Mucosa of descending colon (tissue), 3 donors: ENCODE data around the gene CYB561D1. TPM values are rescaled to one million over a fixed set of nuclear protein-coding genes. Genes with fewer than 3 reads are reported as not detected.

Experiments used
- ATAC-seq: fragments of 200-7000 bp; cut with Tn5 transposase; one replicate; pipeline ENCODE4 v1.9.1; 2020; ENCODE audit warnings: mild to moderate bottlenecking, moderate library complexity
- DNase-seq, 3 donors: peaks; one replicate each; pipeline ENCODE4 v3.0.0-alpha.2; 2020
- H3K36me3 ChIP-seq: fragments of 200-600 bp; one replicate; pipeline ENCODE4 v1.8.0; 2021; ENCODE audit warnings: low read depth, mild to moderate bottlenecking
- H3K4me1 ChIP-seq: fragments of 200-600 bp; one replicate; pipeline ENCODE4 v1.8.0; 2021; ENCODE audit warnings: low read depth, mild to moderate bottlenecking
- H3K4me3 ChIP-seq: fragments of 200-600 bp; one replicate; pipeline ENCODE4 v1.8.0; 2021; ENCODE audit warnings: mild to moderate bottlenecking
- H3K9me3 ChIP-seq: fragments of 200-600 bp; one replicate; pipeline ENCODE4 v1.8.0; 2021; ENCODE audit warnings: mild to moderate bottlenecking
- intact Hi-C, 2 donors: fragments of 100-400 bp; cut with DNase I in 1 of 2; cut with micrococcal nuclease in 1 of 2; formaldehyde crosslinking; loops; one replicate each; pipeline versions ENCODE4 v1.11.0 to v1.11.1; 2022; cut with DNase I, micrococcal nuclease
- total RNA-seq, 3 donors: library from RNA; stranded (reverse); fragmentation: NEBNext Ultra II Directional in 2 of 3; extraction: Animal tissue kit (Norgen Biotek cat#: 25700) in 2 of 3; gene quantifications; one replicate each; pipeline versions ENCODE4 v1.2.1 to v1.2.4, GENCODE V29; 2021 to 2023
- TF ChIP-seq, protein P1 (sequence below): fragments of 200-600 bp; IDR thresholded peaks from one replicate; pipeline ENCODE4 v1.8.0; 2022; ENCODE audit warnings: antibody characterized with exemption, mild to moderate bottlenecking
- donor health status: DM: no; HTN: no; CAD: no; lungs with moderate emphysema.
- donor health status: DM: no; HTN: no; CAD: no.
- donor health status: DM: no; HTN: yes; CAD: no.

CYB561D1 gene
- total RNA-seq, 3 donors from 2014 or later = 16.0 to 18.7 (median 18.1) TPM

DNA sequence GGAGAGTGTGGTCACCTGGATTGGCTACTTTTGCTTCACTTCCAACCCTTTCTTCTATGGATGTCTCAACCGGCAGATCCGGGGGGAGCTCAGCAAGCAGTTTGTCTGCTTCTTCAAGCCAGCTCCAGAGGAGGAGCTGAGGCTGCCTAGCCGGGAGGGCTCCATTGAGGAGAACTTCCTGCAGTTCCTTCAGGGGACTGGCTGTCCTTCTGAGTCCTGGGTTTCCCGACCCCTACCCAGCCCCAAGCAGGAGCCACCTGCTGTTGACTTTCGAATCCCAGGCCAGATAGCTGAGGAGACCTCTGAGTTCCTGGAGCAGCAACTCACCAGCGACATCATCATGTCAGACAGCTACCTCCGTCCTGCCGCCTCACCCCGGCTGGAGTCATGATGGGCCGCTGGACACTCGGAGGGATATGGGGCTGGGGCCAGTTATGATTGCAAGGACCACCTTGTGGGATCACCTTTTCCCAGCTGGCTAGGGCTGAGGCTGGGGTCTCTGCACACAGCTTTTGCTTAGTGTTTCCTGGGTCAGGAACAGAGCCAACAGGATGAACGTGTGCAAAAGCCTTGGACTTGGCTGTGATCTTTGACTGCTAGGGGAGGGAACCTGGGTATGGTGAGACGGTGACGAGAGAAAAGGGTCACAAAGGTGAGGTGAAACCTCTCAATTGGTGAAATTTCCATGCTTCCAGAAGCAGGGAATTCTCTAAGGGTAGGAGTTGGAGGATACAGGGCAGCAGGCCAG, 50.3 kb downstream of the CYB561D1 start:
- H3K4me3 ChIP-seq = no peak overlapping the region
- H3K4me1 ChIP-seq = peaks cover 14% of the 10 kb centered on the region
- TF ChIP-seq, protein P1, sequence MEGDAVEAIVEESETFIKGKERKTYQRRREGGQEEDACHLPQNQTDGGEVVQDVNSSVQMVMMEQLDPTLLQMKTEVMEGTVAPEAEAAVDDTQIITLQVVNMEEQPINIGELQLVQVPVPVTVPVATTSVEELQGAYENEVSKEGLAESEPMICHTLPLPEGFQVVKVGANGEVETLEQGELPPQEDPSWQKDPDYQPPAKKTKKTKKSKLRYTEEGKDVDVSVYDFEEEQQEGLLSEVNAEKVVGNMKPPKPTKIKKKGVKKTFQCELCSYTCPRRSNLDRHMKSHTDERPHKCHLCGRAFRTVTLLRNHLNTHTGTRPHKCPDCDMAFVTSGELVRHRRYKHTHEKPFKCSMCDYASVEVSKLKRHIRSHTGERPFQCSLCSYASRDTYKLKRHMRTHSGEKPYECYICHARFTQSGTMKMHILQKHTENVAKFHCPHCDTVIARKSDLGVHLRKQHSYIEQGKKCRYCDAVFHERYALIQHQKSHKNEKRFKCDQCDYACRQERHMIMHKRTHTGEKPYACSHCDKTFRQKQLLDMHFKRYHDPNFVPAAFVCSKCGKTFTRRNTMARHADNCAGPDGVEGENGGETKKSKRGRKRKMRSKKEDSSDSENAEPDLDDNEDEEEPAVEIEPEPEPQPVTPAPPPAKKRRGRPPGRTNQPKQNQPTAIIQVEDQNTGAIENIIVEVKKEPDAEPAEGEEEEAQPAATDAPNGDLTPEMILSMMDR = no peak
- H3K9me3 ChIP-seq = no peaks in the 10 kb centered on the region
- intact Hi-C loops = loop anchor here (5.0 to 10.0 kb wide), 4 partner anchors 91 to 441 kb away; partner anchors contain the start of genes AHCYL1 (in 1 of the 2) and EPS8L3 (in 1 of the 2)
- no peaks in the 10 kb centered on the region for H3K36me3 ChIP-seq
- no peak for DNase-seq
- ATAC-seq = no peak

DNA sequence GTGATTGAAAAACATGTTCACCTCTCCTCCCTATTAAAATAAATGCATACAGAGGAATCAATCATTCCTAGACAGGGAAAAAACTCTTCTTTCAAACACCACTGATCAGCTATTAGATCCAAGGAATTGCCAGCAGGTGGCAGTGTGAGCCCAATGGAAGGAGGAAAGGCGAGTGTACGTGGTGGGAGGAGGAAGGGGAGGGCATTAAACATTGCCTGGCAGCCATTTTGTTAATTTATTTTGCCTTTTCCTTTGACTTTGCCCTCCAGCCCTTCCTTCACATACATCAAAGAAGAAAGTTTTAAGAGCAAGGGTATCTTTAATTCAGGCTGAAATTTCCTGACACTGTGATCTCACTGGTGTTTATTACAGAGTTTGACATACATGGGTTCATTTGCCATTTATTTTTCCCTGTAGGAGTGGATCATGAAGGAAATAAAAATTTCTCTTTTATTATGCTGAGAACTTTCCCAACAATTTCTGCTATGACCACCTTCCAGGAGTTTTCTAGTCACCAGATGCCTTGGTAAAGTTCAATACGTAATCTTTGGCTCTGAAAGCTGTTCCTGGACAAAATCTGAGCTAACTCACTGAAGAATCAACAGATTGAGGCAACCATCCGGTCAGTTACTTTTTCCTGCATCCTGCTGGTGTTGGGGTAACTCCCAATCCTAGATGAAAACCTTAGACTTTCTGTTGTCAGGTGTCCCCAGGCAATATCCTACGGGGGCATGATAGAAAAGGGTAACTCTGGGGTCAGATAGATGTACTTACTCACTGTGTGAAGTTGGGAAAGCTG, 52.6 kb downstream of the CYB561D1 start:
- DNase-seq = peak; percentile 81 to 99 (median 87)
- Histone ChIP-seq H3K9me3 (no peaks in the 10 kb centered on the region), H3K36me3 (no peaks in the 10 kb centered on the region), H3K4me1 (peaks cover 33% of the 10 kb centered on the region), H3K4me3 (no peak overlapping the region)
- ATAC-seq = peak; percentile 78
- TF ChIP-seq, protein P1 = peak; percentile 63
- intact Hi-C loops = loop anchor here (5.0 to 10.0 kb wide), 4 partner anchors 88 to 438 kb away; partner anchors contain the start of genes AHCYL1 (in 1 of the 2) and EPS8L3 (in 1 of the 2)

DNA sequence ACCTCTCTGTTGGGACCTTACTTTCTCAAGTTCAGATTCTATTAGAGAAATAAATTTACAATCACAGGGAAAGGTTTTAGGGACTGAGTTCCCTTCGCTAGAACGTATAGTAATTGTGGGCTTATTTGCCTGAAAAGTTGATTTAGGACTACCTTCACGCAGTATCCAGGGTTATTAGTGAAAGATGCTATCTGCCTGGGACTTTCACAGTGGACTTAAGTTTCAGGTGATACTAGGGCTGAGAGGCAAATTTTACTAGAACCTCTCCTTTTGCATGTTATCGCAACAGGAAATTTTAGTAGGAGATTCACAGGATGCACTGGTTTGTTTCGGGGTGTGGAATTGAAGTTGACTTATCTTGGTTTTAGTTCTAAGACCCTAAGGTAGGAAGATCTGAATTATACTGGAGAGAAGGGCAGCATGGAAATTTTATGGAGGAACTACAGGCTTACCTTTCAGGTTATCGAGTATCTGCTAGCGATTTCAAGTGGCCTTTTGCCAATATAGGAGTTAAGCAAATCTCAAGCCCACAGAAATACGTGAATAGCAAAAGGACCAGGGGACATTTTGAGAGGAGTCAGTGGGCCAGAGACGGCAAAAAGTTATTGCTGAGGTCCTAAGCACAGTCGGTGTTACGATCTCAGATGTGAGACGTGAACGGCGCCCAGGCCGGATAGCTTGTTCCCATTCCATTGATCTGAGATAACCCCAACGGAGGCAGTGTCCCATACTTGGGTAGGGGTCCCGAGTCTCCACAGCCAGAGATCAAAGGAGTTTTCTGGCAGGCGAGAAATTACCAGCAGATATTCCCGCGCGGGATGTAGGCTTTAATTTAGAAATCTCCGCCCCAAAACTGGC, 53.8 kb downstream of the CYB561D1 start:
- H3K4me3 ChIP-seq = peak overlapping the region; percentile 65
- H3K4me1 ChIP-seq = peaks cover 43% of the 10 kb centered on the region
- intact Hi-C loops = loop anchor here (5.0 to 10.0 kb wide), 4 partner anchors 87 to 437 kb away; partner anchors contain the start of genes AHCYL1 (in 1 of the 2) and EPS8L3 (in 1 of the 2)
- H3K9me3 ChIP-seq = no peaks in the 10 kb centered on the region
- H3K36me3 ChIP-seq = no peaks in the 10 kb centered on the region
- peak; percentile 22 for ATAC-seq
- DNase-seq = peak in 2 of 3 donors; percentile 57 to 61
- TF ChIP-seq, protein P1 = no peak

DNA sequence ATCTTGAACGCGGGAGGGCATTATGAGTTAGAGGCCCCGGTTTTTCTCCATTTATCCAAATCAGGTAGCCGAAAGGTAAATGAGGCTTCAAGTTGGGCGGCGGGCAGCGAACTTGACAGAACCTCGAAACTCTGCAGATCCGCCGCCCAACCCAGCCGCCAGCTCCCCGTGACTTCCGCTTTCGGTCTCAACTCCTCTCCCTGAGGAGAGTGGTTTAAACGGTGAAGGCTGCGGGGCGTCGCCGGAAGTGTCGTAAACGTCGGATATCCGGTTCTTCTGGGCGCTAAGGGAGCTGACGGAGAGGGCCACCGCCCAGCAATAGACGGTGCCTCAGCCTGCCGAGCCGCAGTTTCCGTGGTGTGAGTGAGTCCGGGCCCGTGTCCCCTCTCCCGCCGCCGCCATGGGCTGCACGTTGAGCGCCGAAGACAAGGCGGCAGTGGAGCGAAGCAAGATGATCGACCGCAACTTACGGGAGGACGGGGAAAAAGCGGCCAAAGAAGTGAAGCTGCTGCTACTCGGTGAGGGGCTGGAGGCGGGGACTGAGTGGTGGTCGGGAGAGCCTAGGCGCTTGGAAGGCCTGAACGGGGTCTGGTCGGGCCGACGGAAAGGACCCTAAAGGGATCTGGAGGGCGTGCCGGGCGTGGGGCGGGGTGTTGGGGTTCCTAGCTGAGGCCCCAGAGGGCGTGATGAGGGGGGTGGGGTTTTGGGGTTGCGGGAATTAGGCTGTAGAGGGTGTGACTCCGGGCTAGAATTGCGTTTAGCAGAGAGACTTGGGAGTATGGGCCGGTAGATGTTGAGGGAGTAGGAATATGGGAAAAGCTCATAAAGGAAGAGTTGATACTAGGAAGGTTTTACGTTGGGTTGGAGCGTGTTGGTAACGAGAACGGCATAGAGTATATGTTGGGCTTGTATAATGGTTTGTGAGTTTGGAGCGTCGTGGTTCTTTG, 54.7 kb downstream of the CYB561D1 start, which contains the start of gene GNAI3:
TSS of gene GNAI3 (plus strand) at position 295 of the 947 bp plus-strand sequence. CDS start at position 401, 106 bp downstream.
- ATAC-seq (peak; percentile 98), DNase-seq (peak; percentile 98 to 99 (median 99))
- H3K9me3 ChIP-seq = no peaks in the 10 kb centered on the region
- no peaks in the 10 kb centered on the region for H3K36me3 ChIP-seq
- peak within 1 kb of the TSS; percentile 65 for H3K4me3 ChIP-seq
- TF ChIP-seq, protein P1 = no peak
- intact Hi-C loops = loop anchor here (5.0 to 10.0 kb wide), 4 partner anchors 86 to 436 kb away; partner anchors contain the start of genes AHCYL1 (in 1 of the 2) and EPS8L3 (in 1 of the 2)
- peaks cover 43% of the 10 kb centered on the region for H3K4me1 ChIP-seq

Other genes with a start within 250 kb of the CYB561D1 start
- 10 to 100 TPM in 1 of 3 donors, 1 to 10 TPM in 2; 2.8 to 14.7 (median 3.2) TPM for gene CELSR2, start 244.6 kb upstream of the CYB561D1 start, total RNA-seq
- gene PSRC1, start 210.9 kb upstream of the CYB561D1 start, total RNA-seq = 1 to 10 TPM; 3.4 to 9.0 (median 4.2) TPM
- not detected for gene MYBPHL, start 187.1 kb upstream of the CYB561D1 start, total RNA-seq
- 100 to 1,000 TPM in 2 of 3 donors, 10 to 100 TPM in 1; 89.8 to 109 (median 107) TPM for gene SORT1, start 96.2 kb upstream of the CYB561D1 start, total RNA-seq
- 100 to 1,000 TPM in 1 of 3 donors, 10 to 100 TPM in 2; 67.9 to 103 (median 71.0) TPM for gene PSMA5, start 67.6 kb upstream of the CYB561D1 start, total RNA-seq
- 1 to 10 TPM in 1 of 3 donors, under 1 TPM in 2; 0.12 to 6.6 (median 0.34) TPM for gene SYPL2, start 27.5 kb upstream of the CYB561D1 start, total RNA-seq
- gene ATXN7L2, start 10.2 kb upstream of the CYB561D1 start, total RNA-seq = 1 to 10 TPM; 2.5 to 4.4 (median 3.5) TPM
- gene AMIGO1, start 15.6 kb downstream of the CYB561D1 start, total RNA-seq = 1 to 10 TPM; 2.2 to 9.9 (median 3.9) TPM
- gene GPR61, start 45.8 kb downstream of the CYB561D1 start, total RNA-seq = under 1 TPM in 1 of 3 donors, not detected in 2; 0.25 TPM
- 1 to 10 TPM; 6.5 to 8.3 (median 7.6) TPM for gene GNAI3, start 54.5 kb downstream of the CYB561D1 start, total RNA-seq
- not detected for gene GNAT2, start 125.5 kb downstream of the CYB561D1 start, total RNA-seq
- 10 to 100 TPM; 35.6 to 47.4 (median 40.9) TPM for gene AMPD2, start 125.7 kb downstream of the CYB561D1 start, total RNA-seq
- 10 to 100 TPM; 63.4 to 96.3 (median 74.2) TPM for gene GSTM4, start 162.0 kb downstream of the CYB561D1 start, total RNA-seq
- gene GSTM2, start 174.0 kb downstream of the CYB561D1 start, total RNA-seq = 10 to 100 TPM; 23.8 to 87.7 (median 41.0) TPM
- 10 to 100 TPM; 18.0 to 30.6 (median 20.0) TPM for gene GSTM1, start 193.7 kb downstream of the CYB561D1 start, total RNA-seq
- 1 to 10 TPM; 2.5 to 6.1 (median 4.8) TPM for gene GSTM5, start 218.2 kb downstream of the CYB561D1 start, total RNA-seq
- 10 to 100 TPM in 2 of 3 donors, 1 to 10 TPM in 1; 4.9 to 84.8 (median 12.4) TPM for gene GSTM3, start 246.9 kb downstream of the CYB561D1 start, total RNA-seq